ENCODE results near the gene MAP2K2.

Gene MAP2K2

GRCh38 chr19:4090356-4091220, 33.3 kb downstream of the MAP2K2 start:
- Histone ChIP-seq H3K4me1 (ENCODE audit: control insufficient read depth, insufficient read depth, low read length) (no peaks in the 10 kb centered on the region; the same call in 1 of the 2 replicates), H3K4me3 (ENCODE audit: low read depth, low read length) (no peak overlapping the region), H3K27ac (ENCODE audit: extremely low read depth, low read depth, low read length) (no peak overlapping the region), H3K36me3 (ENCODE audit: control insufficient read depth in 2 of 2, insufficient read depth in 1 of 2, low read length in 2 of 2) (peaks cover 0 to 55% of the 10 kb centered on the region in 2 experiments; a peak in 2 of 3 replicates), H3K9me3 (ENCODE audit: control insufficient read depth, insufficient read depth, low read depth, low read length) (no peaks in the 10 kb centered on the region)
- TF ChIP-seq ZSCAN23 (tag by site-specific recombination; IDR thresholded peaks at IDR 0.05) (no peak), ZNF600 (tag by site-specific recombination; IDR thresholded peaks at IDR 0.05) (0 out of 2 replicates have a peak, but pooled peaks have one; percentile 13)
- CTCF ChIA-PET: no interaction called here
- POLR2A ChIA-PET: no interaction called here

GRCh38 chr19:4089946-4090345, 34.0 kb downstream of the MAP2K2 start:
- Histone ChIP-seq H3K27ac (ENCODE audit: extremely low read depth, low read depth, low read length) (no peak overlapping the region), H3K4me3 (ENCODE audit: low read depth, low read length) (no peak overlapping the region), H3K9me3 (ENCODE audit: control insufficient read depth, insufficient read depth, low read depth, low read length) (no peaks in the 10 kb centered on the region), H3K4me1 (ENCODE audit: control insufficient read depth, insufficient read depth, low read length) (no peaks in the 10 kb centered on the region; the same call in 1 of the 2 replicates), H3K36me3 (ENCODE audit: control insufficient read depth in 2 of 2, insufficient read depth in 1 of 2, low read length in 2 of 2) (peaks cover 0 to 49% of the 10 kb centered on the region in 2 experiments; a peak in 2 of 3 replicates)
- POLR2A ChIA-PET: interaction anchor here (0.5 kb wide), 1 partner anchor 1631 kb away, joined by 4 read pairs; no protein-coding TSS in a partner anchor
- no peak for TF ChIP-seq ZNF133 (tag by site-specific recombination; IDR thresholded peaks at IDR 0.05)
- TF ChIP-seq ZNF48 (tag by site-specific recombination; IDR thresholded peaks at IDR 0.05): no peak
- no peak for TF ChIP-seq ZBTB10 (tag by site-specific recombination; IDR thresholded peaks at IDR 0.05)
- CTCF ChIA-PET: no interaction called here

- Histone ChIP-seq H3K4me1 (ENCODE audit: control insufficient read depth, insufficient read depth, low read length) (no peaks in the 10 kb centered on the region; the same call in 1 of the 2 replicates), H3K4me3 (ENCODE audit: low read depth, low read length) (no peak overlapping the region), H3K9me3 (ENCODE audit: control insufficient read depth, insufficient read depth, low read depth, low read length) (no peaks in the 10 kb centered on the region), H3K27ac (ENCODE audit: extremely low read depth, low read depth, low read length) (no peak overlapping the region), H3K36me3 (ENCODE audit: control insufficient read depth in 2 of 2, insufficient read depth in 1 of 2, low read length in 2 of 2) (peaks cover 0 to 44% of the 10 kb centered on the region in 2 experiments; a peak in 2 of 3 replicates)
- CTCF ChIA-PET: no interaction called here
- POLR2A ChIA-PET: interaction anchor here (0.5 kb wide), 1 partner anchor 1632 kb away, joined by 4 read pairs; no protein-coding TSS in a partner anchor
- TF ChIP-seq MYNN (tag by site-specific recombination; IDR thresholded peaks at IDR 0.05; ENCODE audit: borderline replicate concordance) (no peak), ZNF830 (tag by site-specific recombination; IDR thresholded peaks at IDR 0.05; ENCODE audit: low read depth) (no peak), ZNF513 (tag by site-specific recombination; IDR thresholded peaks at IDR 0.05) (no peak), ZNF510 (tag by site-specific recombination; IDR thresholded peaks at IDR 0.05; ENCODE audit: insufficient replicate concordance) (no peak), ZNF561 (tag by site-specific recombination; IDR thresholded peaks at IDR 0.05; ENCODE audit: borderline replicate concordance) (no peak), ZNF837 (tag by site-specific recombination; IDR thresholded peaks at IDR 0.05) (no peak), ATF2 (tag by site-specific recombination; IDR thresholded peaks at IDR 0.05; ENCODE audit: low read depth) (no peak), ZBTB20 (tag by site-specific recombination; IDR thresholded peaks at IDR 0.05) (no peak), GLIS1 (tag by site-specific recombination; IDR thresholded peaks at IDR 0.05) (no peak), ZNF48 (tag by site-specific recombination; IDR thresholded peaks at IDR 0.05) (no peak), ZNF391 (tag by site-specific recombination; IDR thresholded peaks at IDR 0.05; ENCODE audit: borderline replicate concordance, low read depth) (no peak), KLF7 (tag by site-specific recombination; IDR thresholded peaks at IDR 0.05; ENCODE audit: borderline replicate concordance) (no peak), PRDM10 (tag by site-specific recombination; IDR thresholded peaks at IDR 0.05) (no peak), ZNF660 (tag by site-specific recombination; IDR thresholded peaks at IDR 0.05) (no peak), ZXDB (tag by site-specific recombination; IDR thresholded peaks at IDR 0.05) (no peak), ZFP69B (tag by site-specific recombination; IDR thresholded peaks at IDR 0.05) (no peak)
Observed at GRCh38 chr19:4089400-4089908, 34.5 kb downstream of the MAP2K2 start.

Data from HEK293 (cell line).